Measurements from ENCODE around the gene SKIL. TPM values are rescaled to one million over a fixed set of nuclear protein-coding genes. Genes with fewer than 3 reads are reported as not detected.

Gene SKIL
- total RNA-seq, 4 donors from 2014 or later = 24.9 to 50.6 (median 30.4) TPM

DNA sequence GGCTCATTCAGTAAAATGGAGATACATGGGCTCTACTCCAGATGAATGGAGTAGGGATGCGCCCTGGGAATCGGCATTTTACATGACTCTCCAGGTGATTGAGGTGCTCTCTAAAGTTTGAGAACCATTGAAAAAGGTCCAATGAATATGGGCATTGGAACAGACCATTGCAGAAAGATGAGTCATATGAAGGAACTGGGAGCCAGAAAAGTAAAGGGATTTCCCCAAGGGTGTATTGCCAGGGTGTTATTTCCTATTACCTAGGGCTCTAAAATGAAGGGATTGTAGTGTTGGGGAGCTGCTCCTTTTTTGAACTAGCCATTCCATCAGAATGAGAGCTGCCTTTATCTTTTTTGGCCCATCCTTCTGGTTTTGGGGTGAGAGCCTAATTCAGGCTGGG is 82.8 kb downstream of the SKIL start:
- H3K36me3 ChIP-seq = no peaks in the 10 kb centered on the region
- no peaks in the 10 kb centered on the region for H3K4me1 ChIP-seq
- no peaks in the 10 kb centered on the region for H3K27me3 ChIP-seq
- no peak overlapping the region for H3K27ac ChIP-seq
- H3K9me3 ChIP-seq = no peaks in the 10 kb centered on the region
- DNase-seq (ENCODE audit: low spot score in 2 of 2) = no peak
- TF ChIP-seq POLR2AphosphoS5 (IDR thresholded peaks at IDR 0.05) (no peak), POLR2A (IDR thresholded peaks at IDR 0.05) (no peak), EP300 (IDR thresholded peaks at IDR 0.05) (no peak)
- TF ChIP-seq, protein P1, sequence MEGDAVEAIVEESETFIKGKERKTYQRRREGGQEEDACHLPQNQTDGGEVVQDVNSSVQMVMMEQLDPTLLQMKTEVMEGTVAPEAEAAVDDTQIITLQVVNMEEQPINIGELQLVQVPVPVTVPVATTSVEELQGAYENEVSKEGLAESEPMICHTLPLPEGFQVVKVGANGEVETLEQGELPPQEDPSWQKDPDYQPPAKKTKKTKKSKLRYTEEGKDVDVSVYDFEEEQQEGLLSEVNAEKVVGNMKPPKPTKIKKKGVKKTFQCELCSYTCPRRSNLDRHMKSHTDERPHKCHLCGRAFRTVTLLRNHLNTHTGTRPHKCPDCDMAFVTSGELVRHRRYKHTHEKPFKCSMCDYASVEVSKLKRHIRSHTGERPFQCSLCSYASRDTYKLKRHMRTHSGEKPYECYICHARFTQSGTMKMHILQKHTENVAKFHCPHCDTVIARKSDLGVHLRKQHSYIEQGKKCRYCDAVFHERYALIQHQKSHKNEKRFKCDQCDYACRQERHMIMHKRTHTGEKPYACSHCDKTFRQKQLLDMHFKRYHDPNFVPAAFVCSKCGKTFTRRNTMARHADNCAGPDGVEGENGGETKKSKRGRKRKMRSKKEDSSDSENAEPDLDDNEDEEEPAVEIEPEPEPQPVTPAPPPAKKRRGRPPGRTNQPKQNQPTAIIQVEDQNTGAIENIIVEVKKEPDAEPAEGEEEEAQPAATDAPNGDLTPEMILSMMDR (IDR thresholded peaks at IDR 0.05) = no peak
- H3K4me3 ChIP-seq = no peak overlapping the region
- WGBS = 68% methylated on average over 2 of the region's 2 CpGs

DNA sequence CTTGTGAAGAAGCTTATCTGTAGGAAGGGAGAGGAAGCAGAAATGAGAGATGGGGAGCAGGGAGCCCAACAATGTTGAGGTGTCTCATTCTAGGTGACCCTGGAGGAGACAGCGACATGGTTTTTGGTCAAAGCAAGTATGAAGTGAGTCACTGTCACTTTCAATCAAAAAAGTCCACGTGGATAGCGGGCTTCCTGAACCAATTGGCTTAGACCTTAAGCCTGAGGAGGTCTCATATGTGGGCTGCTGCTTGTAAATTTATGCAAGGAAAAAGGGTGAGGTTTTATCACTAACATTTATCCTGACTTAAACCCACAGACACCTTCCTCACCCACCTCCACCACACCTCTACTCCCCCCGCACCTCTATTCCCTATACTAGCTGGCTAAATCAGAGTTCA is 83.9 kb downstream of the SKIL start:
- H3K4me1 ChIP-seq = no peaks in the 10 kb centered on the region
- no peak overlapping the region for H3K27ac ChIP-seq
- WGBS = 89% methylated on average over 4 of the region's 4 CpGs
- H3K27me3 ChIP-seq = no peaks in the 10 kb centered on the region
- H3K9me3 ChIP-seq = no peaks in the 10 kb centered on the region
- DNase-seq (ENCODE audit: low spot score in 2 of 2) = no peak
- no peaks in the 10 kb centered on the region for H3K36me3 ChIP-seq
- TF ChIP-seq EP300 (IDR thresholded peaks at IDR 0.05) (no peak), POLR2A (IDR thresholded peaks at IDR 0.05) (no peak), POLR2AphosphoS5 (IDR thresholded peaks at IDR 0.05) (no peak)
- TF ChIP-seq, protein P1 (IDR thresholded peaks at IDR 0.05) = no peak
- H3K4me3 ChIP-seq = no peak overlapping the region

DNA sequence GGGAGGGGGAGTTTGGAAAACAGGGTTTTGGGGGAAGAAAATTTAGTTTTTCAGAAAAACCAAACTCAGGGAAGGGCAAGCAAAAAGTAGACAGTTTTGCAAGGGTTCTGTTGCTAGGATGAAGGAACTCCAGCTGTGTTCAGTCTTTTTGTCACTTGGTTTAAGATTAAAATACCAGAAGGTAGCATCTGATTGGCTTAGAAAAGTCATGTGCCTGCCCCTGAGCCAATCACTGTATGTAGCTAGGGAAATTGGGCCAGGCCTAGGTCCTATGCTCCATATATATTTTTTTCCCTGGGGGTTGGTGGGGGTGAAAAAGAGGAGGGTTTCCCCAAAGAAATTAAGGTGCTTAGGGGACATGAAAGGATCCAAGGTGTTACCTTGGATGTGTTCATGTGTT is 85.4 kb downstream of the SKIL start:
- DNase-seq (ENCODE audit: low spot score in 2 of 2) = no peak
- H3K4me1 ChIP-seq = no peaks in the 10 kb centered on the region
- no peaks in the 10 kb centered on the region for H3K27me3 ChIP-seq
- H3K9me3 ChIP-seq = no peaks in the 10 kb centered on the region
- no peak overlapping the region for H3K4me3 ChIP-seq
- no peaks in the 10 kb centered on the region for H3K36me3 ChIP-seq
- no peak overlapping the region for H3K27ac ChIP-seq
- TF ChIP-seq POLR2A (IDR thresholded peaks at IDR 0.05) (no peak), EP300 (IDR thresholded peaks at IDR 0.05) (no peak), POLR2AphosphoS5 (IDR thresholded peaks at IDR 0.05) (no peak)
- TF ChIP-seq, protein P1 (IDR thresholded peaks at IDR 0.05) = no peak

DNA sequence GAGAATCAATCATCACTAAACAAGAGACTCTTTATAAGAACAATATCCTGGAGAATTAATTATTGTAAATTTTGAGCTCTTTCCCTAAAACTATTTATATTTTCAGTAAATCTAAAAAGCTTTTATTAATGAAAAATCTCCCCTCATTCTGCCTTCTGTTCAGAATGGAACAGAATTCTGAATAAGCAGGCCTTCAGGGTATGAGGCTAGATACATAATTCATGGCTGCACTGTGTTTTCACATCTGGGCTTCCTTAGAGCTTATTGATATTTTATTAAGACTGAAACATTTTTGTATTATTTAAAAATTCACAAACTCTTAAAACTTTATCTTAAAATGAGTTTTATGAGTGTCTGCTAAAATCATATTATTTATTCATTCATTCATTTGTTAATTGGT is 85.9 kb downstream of the SKIL start:
- TF ChIP-seq EP300 (IDR thresholded peaks at IDR 0.05) (no peak), POLR2AphosphoS5 (IDR thresholded peaks at IDR 0.05) (no peak), POLR2A (IDR thresholded peaks at IDR 0.05) (no peak)
- TF ChIP-seq, protein P1 (IDR thresholded peaks at IDR 0.05) = no peak
- no peak for DNase-seq (ENCODE audit: low spot score in 2 of 2)
- Histone ChIP-seq H3K4me1 (no peaks in the 10 kb centered on the region), H3K27me3 (no peaks in the 10 kb centered on the region), H3K4me3 (no peak overlapping the region), H3K27ac (no peak overlapping the region), H3K9me3 (no peaks in the 10 kb centered on the region), H3K36me3 (no peaks in the 10 kb centered on the region)

Other genes with a start within 250 kb of the SKIL start
- 100 to 1,000 TPM in 1 of 4 donors, 10 to 100 TPM in 3; 37.9 to 106 (median 64.0) TPM for gene PHC3, start 176.0 kb upstream of the SKIL start, total RNA-seq
- gene PRKCI, start 135.3 kb upstream of the SKIL start, total RNA-seq = 100 to 1,000 TPM in 1 of 4 donors, 10 to 100 TPM in 3; 33.5 to 125 (median 47.7) TPM
- gene CLDN11, start 61.2 kb downstream of the SKIL start, total RNA-seq = 1 to 10 TPM; 2.1 to 6.4 (median 3.6) TPM
- gene SLC7A14, start 228.4 kb downstream of the SKIL start, total RNA-seq = not detected